GM19324 (cell line): ENCODE measurements around the gene SYNGR1.

Source experiments
- ATAC-seq: cut with Tn5 transposase; IDR thresholded peaks from one replicate; pipeline ENCODE4 v1.9.1; 2021; ENCODE audit warnings: mild to moderate bottlenecking, moderate library complexity; ENCODE audit not compliant: unreplicated experiment, low FRiP score

Gene SYNGR1

GRCh38 chr22:39349967-39350726 lies at the start of gene SYNGR1:
Gene SYNGR1, plus strand, starts transcription at chr22:39349991. Its CDS starts 20 bp downstream, at chr22:39350011.
- no peak for ATAC-seq

- no peak for ATAC-seq
Observed at GRCh38 chr22:39300186-39300830, 49.5 kb upstream of the SYNGR1 start.

- no peak for ATAC-seq
Observed at GRCh38 chr22:39301108-39301507, 48.7 kb upstream of the SYNGR1 start.

- no peak for ATAC-seq
Observed at GRCh38 chr22:39301926-39302325, 47.9 kb upstream of the SYNGR1 start.

- no peak for ATAC-seq
Observed at GRCh38 chr22:39302431-39302960, 47.3 kb upstream of the SYNGR1 start.

GRCh38 chr22:39303358-39303757 lies 46.4 kb upstream of the SYNGR1 start:
- ATAC-seq, result no peak

GRCh38 chr22:39303892-39304671 lies 45.7 kb upstream of the SYNGR1 start:
- ATAC-seq, result no peak

GRCh38 chr22:39306456-39307361 lies 43.1 kb upstream of the SYNGR1 start:
- ATAC-seq, result no peak

GRCh38 chr22:39308614-39309363 lies 41.0 kb upstream of the SYNGR1 start:
- ATAC-seq, result no peak

- ATAC-seq, result no peak
Observed at GRCh38 chr22:39309364-39309861, 40.4 kb upstream of the SYNGR1 start.

- ATAC-seq, result no peak
Observed at GRCh38 chr22:39309881-39310714, 39.7 kb upstream of the SYNGR1 start.

- no peak for ATAC-seq
Observed at GRCh38 chr22:39311592-39312400, 38.0 kb upstream of the SYNGR1 start.

GRCh38 chr22:39312410-39312809 lies 37.4 kb upstream of the SYNGR1 start:
- no peak for ATAC-seq

- no peak for ATAC-seq
Observed at GRCh38 chr22:39313258-39314001, 36.4 kb upstream of the SYNGR1 start.

GRCh38 chr22:39314251-39314971 lies 35.4 kb upstream of the SYNGR1 start:
- ATAC-seq, result no peak

GRCh38 chr22:39315389-39315788 lies 34.4 kb upstream of the SYNGR1 start:
- ATAC-seq, result no peak
